AG09309 (cell line): ENCODE data around the gene KCNB1.

ENCODE experiments used
- DNase-seq: peaks from one replicate; pipeline ENCODE4 v3.0.0-alpha.2; 2010; ENCODE audit warnings: low read depth
- H3K4me3 ChIP-seq: 2 replicates; pipeline ENCODE4 v1.5.1; 2011; ENCODE audit warnings: mild to moderate bottlenecking, low read depth, low read length, moderate library complexity; ENCODE audit not compliant: control insufficient read depth
- CTCF ChIP-seq: IDR thresholded peaks from 2 replicates; pipeline ENCODE4 v1.5.1; 2011; ENCODE audit warnings: mild to moderate bottlenecking, low read depth, low read length, inconsistent platforms; ENCODE audit not compliant: insufficient read depth, control insufficient read depth; ENCODE audit errors: missing control alignments

KCNB1 gene

DNA sequence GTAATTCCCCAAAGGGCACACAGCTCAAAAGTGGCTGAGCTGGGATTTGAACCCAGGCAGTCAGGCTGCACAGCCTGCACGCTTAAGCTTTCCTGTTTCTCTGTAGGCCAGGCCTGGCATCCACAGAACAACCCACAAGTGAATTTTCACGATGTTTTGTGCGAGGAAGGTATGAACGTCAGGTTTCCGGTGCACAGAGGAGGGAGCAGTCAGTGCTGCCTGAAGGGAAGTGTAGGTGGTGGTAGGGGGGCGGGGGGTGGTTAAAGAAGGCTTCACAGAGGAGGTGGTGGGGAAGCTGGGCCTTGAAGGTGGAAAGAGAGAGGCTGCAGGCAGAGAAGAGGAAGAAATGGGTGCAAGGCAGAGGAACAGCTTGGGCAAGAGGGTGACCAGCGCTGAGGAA, 14.1 kb downstream of the KCNB1 start:
- DNase-seq = no peak
- TF ChIP-seq CTCF = no peak
- H3K4me3 ChIP-seq = no peak overlapping the region

GRCh38 chr20:49466114-49466912, 16.2 kb downstream of the KCNB1 start:
- H3K4me3 ChIP-seq = no peak overlapping the region
- DNase-seq = no peak
- TF ChIP-seq CTCF = no peak

DNA sequence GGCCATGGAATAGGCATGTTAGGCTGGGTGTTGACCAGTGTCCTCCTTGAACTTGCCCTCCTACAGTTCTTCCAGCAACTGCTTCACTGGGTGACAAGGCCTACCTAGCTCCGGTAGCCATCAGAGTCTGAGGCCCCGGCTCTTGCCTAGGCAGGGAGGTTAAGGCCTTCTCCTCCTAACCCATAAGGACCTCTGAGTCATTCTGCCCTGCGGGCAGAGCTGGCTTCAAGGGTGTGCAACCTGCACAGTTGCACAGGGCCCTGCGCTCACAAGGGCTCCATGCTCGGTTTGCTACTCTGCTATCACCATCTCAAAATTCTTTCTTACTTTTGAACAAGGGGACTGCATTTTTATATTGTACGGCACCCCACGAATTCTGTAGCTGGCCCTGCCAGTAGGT, 17.9 kb downstream of the KCNB1 start:
- DNase-seq = no peak

GRCh38 chr20:49462626-49463025, 19.8 kb downstream of the KCNB1 start:
- H3K4me3 ChIP-seq = no peak overlapping the region
- TF ChIP-seq CTCF = no peak
- no peak for DNase-seq

More for the DNA sequence above, 17.9 kb downstream of the KCNB1 start:
- no peak for TF ChIP-seq CTCF
- H3K4me3 ChIP-seq = no peak overlapping the region

- TF ChIP-seq CTCF = no peak
- no peak overlapping the region for H3K4me3 ChIP-seq
Measured at GRCh38 chr20:49461894-49462620, 20.4 kb downstream of the KCNB1 start.

GRCh38 chr20:49460916-49461315, 21.6 kb downstream of the KCNB1 start:
- TF ChIP-seq CTCF = no peak
- no peak overlapping the region for H3K4me3 ChIP-seq
- no peak for DNase-seq

More at GRCh38 chr20:49461894-49462620, 20.4 kb downstream of the KCNB1 start:
- DNase-seq = no peak
